ENCODE measurements around the gene CCNYL1.
A peak's percentile ranks its signal among the peaks of the same experiment; 100 is the strongest.

Gene CCNYL1

DNA sequence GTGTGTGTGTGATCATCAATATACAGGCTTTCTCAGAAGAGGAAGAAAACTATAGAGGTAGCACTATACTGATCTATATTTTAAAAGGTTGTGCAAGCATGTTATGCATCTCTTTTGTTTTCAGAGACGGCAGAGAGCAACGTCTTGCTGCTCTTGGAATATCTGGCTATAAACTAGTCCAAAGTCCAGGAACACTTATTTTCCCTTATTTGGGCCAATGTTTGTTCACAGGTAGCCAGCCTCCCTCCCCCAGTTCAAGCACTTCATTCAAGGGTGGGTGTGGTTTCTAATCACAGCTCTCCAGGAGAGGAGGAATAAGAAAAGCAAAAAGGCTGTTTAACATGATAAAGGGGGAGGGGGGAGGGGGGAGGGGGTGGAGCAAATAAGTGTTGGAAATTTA is 54.1 kb downstream of the CCNYL1 start:
- Histone ChIP-seq H3K36me3 (no peaks in the 10 kb centered on the region), H3K4me3 (ENCODE audit: low read depth, low read length) (no peak overlapping the region), H3K4me1 (no peaks in the 10 kb centered on the region), H3K27me3 (no peaks in the 10 kb centered on the region), H3K9me3 (no peaks in the 10 kb centered on the region)
- TF ChIP-seq CTCF (IDR thresholded peaks at IDR 0.05; ENCODE audit: low read depth, low read length) = no peak
- DNase-seq = no peak

DNA sequence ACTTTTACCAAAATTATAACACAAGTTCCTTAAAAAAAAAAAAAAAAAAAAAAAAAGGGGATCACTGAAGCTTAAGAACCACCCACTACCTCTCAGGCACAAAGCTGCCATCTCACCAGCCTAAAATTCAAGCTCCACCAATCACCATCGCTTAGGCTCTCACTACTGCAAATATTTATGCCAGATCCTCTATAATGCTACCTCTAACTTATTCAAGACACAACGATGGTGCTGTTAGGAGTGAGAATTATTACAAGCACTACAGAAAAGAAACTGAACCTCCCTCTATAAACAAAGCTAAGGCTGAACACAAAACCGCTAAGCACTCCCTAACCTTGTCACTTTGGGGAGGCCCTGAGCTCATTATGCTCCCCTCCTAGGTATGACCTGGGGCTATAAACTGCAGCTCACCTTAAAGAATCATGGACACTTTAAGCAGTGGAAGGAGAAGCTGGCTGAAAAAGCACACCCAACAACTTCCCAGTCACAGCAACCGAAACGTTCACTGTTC is 54.7 kb downstream of the CCNYL1 start:
- Histone ChIP-seq H3K4me3 (ENCODE audit: low read depth, low read length) (no peak overlapping the region), H3K27me3 (no peaks in the 10 kb centered on the region), H3K4me1 (no peaks in the 10 kb centered on the region), H3K9me3 (no peaks in the 10 kb centered on the region), H3K36me3 (no peaks in the 10 kb centered on the region)
- no peak for TF ChIP-seq CTCF (IDR thresholded peaks at IDR 0.05; ENCODE audit: low read depth, low read length)
- DNase-seq = no peak

- H3K27me3 ChIP-seq = no peaks in the 10 kb centered on the region
- DNase-seq = no peak
- no peaks in the 10 kb centered on the region for H3K36me3 ChIP-seq
These were observed 55.4 kb downstream of the CCNYL1 start for GRCh38 chr2:207766697-207767460.

GRCh38 chr2:207767461-207768167 is 56.2 kb downstream of the CCNYL1 start:
- TF ChIP-seq CTCF (IDR thresholded peaks at IDR 0.05; ENCODE audit: low read depth, low read length) = peak; percentile 53
- peak; percentile 55 for DNase-seq
- Histone ChIP-seq H3K36me3 (no peaks in the 10 kb centered on the region), H3K27me3 (no peaks in the 10 kb centered on the region), H3K4me3 (ENCODE audit: low read depth, low read length) (peak overlapping the region; percentile 84), H3K9me3 (no peaks in the 10 kb centered on the region), H3K4me1 (no peaks in the 10 kb centered on the region)

More at GRCh38 chr2:207766697-207767460, 55.4 kb downstream of the CCNYL1 start:
- Histone ChIP-seq H3K9me3 (no peaks in the 10 kb centered on the region), H3K4me1 (no peaks in the 10 kb centered on the region), H3K4me3 (ENCODE audit: low read depth, low read length) (no peak overlapping the region)
- TF ChIP-seq CTCF (IDR thresholded peaks at IDR 0.05; ENCODE audit: low read depth, low read length) = no peak

DNA sequence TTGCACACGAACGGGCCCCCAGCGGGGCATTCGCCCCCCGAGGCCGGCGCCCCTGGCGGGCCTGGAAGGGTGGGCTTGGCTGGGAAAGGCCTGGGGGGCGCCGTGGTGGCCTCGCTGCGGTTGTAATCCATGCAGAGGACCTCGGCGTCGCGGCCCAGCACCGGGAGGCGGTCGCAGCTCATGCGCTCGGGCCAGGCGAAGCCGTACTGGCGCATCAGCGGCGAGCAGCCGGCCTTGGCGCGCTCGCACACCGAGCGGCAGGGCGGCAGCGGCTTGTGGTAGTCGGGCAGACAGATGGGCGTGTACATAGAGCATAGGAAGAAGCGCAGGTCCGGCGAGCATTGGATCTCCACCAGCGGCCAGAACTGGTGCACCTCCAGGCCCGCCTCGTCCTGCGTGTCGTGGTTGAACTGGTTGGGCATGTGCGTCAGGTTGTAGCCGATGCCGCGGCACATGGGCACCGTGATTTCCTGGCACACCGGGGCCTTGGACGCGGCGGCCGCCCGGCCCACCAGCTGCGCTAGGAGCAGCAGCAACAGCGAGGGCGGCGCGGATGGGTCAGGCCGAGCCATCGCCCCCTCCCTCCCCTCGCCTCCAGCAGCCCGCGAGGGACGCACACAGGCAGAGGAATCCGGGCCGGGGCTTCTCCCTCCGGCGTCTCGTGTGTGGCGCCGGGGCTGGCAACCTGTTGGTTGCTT is 56.9 kb downstream of the CCNYL1 start:
- H3K27me3 ChIP-seq = no peaks in the 10 kb centered on the region
- no peaks in the 10 kb centered on the region for H3K36me3 ChIP-seq
- no peak for TF ChIP-seq CTCF (IDR thresholded peaks at IDR 0.05; ENCODE audit: low read depth, low read length)
- no peaks in the 10 kb centered on the region for H3K9me3 ChIP-seq
- peak; percentile 65 for DNase-seq
- no peaks in the 10 kb centered on the region for H3K4me1 ChIP-seq
- H3K4me3 ChIP-seq (ENCODE audit: low read depth, low read length) = peak overlapping the region; percentile 84
